Endothelial cell of umbilical vein (primary cell): ENCODE results near the gene RAP1GDS1. TPM values are rescaled to one million over a fixed set of nuclear protein-coding genes. Genes with fewer than 3 reads are reported as not detected.

Source experiments
- BruUV-seq: library from RNA; stranded (reverse); fragments of 400-500 nt; replicated peaks from 2 replicates; lab custom pipeline; 2021; lab: Mats Ljungman, UMichigan
- CTCF ChIA-PET: fragments of 300-600, 350-600 bp; sonication (Branson Sonifier 250); formaldehyde crosslinking; loops from one replicate; lab custom pipeline; 2021; ENCODE audit warnings: antibody characterized with exemption, inconsistent platforms; lab: Charles Lee
- POLR2A ChIA-PET: fragments of 300-600, 350-600 bp; sonication (Branson Sonifier 250); formaldehyde crosslinking; loops from one replicate; lab custom pipeline; 2021; ENCODE audit warnings: antibody characterized with exemption, inconsistent platforms; lab: Charles Lee
- DNase-seq: peaks from one replicate; pipeline ENCODE4 v3.0.0-alpha.2; 2011; ENCODE audit warnings: low read depth, low spot score
- FAIRE-seq: peaks from 2 replicates; lab custom pipeline; 2011; peaks lifted over from hg19 to GRCh38; lab: Jason Lieb, UNC
- H2AFZ ChIP-seq: 2 replicates; pipeline ENCODE4 v1.6.0; 2012; ENCODE audit warnings: low read depth, low read length, control low read depth, inconsistent platforms
- H3K27ac ChIP-seq: 2 replicates; pipeline ENCODE4 v1.5.1; 2011; ENCODE audit warnings: low read depth, mild to moderate bottlenecking, control low read depth, low read length, moderate library complexity; ENCODE audit not compliant: insufficient read depth
- H3K27me3 ChIP-seq, 2 experiments: 2 replicates each; pipeline versions ENCODE4 v1.6.0 to v1.6.1; 2011; ENCODE audit warnings: low read length in 2 of 2, mixed read lengths in 1 of 2; ENCODE audit not compliant: control insufficient read depth in 2 of 2, insufficient read depth in 2 of 2
- H3K36me3 ChIP-seq, 2 experiments: 2 replicates in 1 of 2; 3 replicates in 1 of 2; pipeline ENCODE4 v1.5.1; 2011; ENCODE audit warnings: low read length in 2 of 2, mild to moderate bottlenecking in 1 of 2, moderate library complexity in 1 of 2; ENCODE audit not compliant: control insufficient read depth in 2 of 2, insufficient read depth in 2 of 2; ENCODE audit errors: extremely low read depth in 1 of 2
- H3K4me1 ChIP-seq: 3 replicates; pipeline ENCODE4 v1.5.1; 2011; ENCODE audit warnings: mild to moderate bottlenecking, low read length; ENCODE audit not compliant: control insufficient read depth, insufficient read depth; ENCODE audit errors: extremely low read depth
- H3K4me2 ChIP-seq: 2 replicates; pipeline ENCODE4 v1.6.1; 2011; ENCODE audit warnings: low read length, control low read depth, mixed read lengths; ENCODE audit not compliant: insufficient read depth
- H3K4me3 ChIP-seq, 3 experiments: fragments of 200-600 bp in 1 of 3; sonication (generic), shearing (Covaris generic) in 1 of 3; replicated peaks in 1 of 3; 2 replicates each; pipeline ENCODE4 v1.5.1; 2011 to 2016; ENCODE audit warnings: control low read depth in 3 of 3, low read length in 3 of 3, mild to moderate bottlenecking in 2 of 3, inconsistent platforms in 1 of 3, low read depth in 1 of 3, moderate library complexity in 1 of 3; ENCODE audit not compliant: insufficient read depth in 1 of 3
- H3K79me2 ChIP-seq: 2 replicates; pipeline ENCODE4 v1.6.0; 2012; ENCODE audit warnings: low read length, inconsistent platforms; ENCODE audit not compliant: control insufficient read depth, insufficient read depth
- H3K9ac ChIP-seq: replicated peaks from 2 replicates; pipeline ENCODE3; 2011; ENCODE audit warnings: low read length, control low read depth; ENCODE audit not compliant: insufficient read depth; ENCODE audit errors: extremely low read depth
- H3K9me1 ChIP-seq: replicated peaks from 3 replicates; pipeline ENCODE4 v1.6.0; 2011; ENCODE audit warnings: mild to moderate bottlenecking, low read length; ENCODE audit not compliant: control insufficient read depth, insufficient read depth; ENCODE audit errors: extremely low read depth
- H3K9me3 ChIP-seq: replicated peaks from 2 replicates; pipeline ENCODE4 v1.5.1; 2012; ENCODE audit warnings: low read length, inconsistent platforms; ENCODE audit not compliant: control insufficient read depth, insufficient read depth
- H4K20me1 ChIP-seq: replicated peaks from 2 replicates; pipeline ENCODE3; 2011; ENCODE audit warnings: mild to moderate bottlenecking, low read length; ENCODE audit not compliant: control insufficient read depth, insufficient read depth; ENCODE audit errors: extremely low read depth
- EZH2 ChIP-seq: IDR thresholded peaks from 2 replicates; pipeline ENCODE4 v1.6.1; 2012; ENCODE audit warnings: borderline replicate concordance, low read depth, mild to moderate bottlenecking, moderate library complexity, low read length, inconsistent platforms; ENCODE audit not compliant: severe bottlenecking
- FOS ChIP-seq: IDR thresholded peaks from 2 replicates; pipeline ENCODE4 v1.6.1; 2011; ENCODE audit warnings: mild to moderate bottlenecking, low read length, moderate library complexity, borderline replicate concordance; ENCODE audit not compliant: insufficient read depth
- GATA2 ChIP-seq: IDR thresholded peaks from 2 replicates; pipeline ENCODE4 v1.7.0; 2011; ENCODE audit warnings: low read depth, mild to moderate bottlenecking, moderate library complexity, mixed read lengths, low read length; ENCODE audit not compliant: insufficient read length, insufficient read depth
- JUN ChIP-seq: IDR thresholded peaks from 2 replicates; pipeline ENCODE4 v1.6.1; 2011; ENCODE audit warnings: borderline replicate concordance, low read depth; ENCODE audit not compliant: insufficient read length, insufficient read depth
- MYC ChIP-seq: IDR thresholded peaks from one replicate; pipeline ENCODE4 v1.6.1; 2011; ENCODE audit warnings: mild to moderate bottlenecking, low read depth, low read length
- POLR2A ChIP-seq: IDR thresholded peaks from 2 replicates; pipeline ENCODE4 v1.6.1; 2012; ENCODE audit warnings: low read depth, mild to moderate bottlenecking, control low read depth, low read length
- POLR2AphosphoS5 ChIP-seq: IDR thresholded peaks from 2 replicates; pipeline ENCODE4 v1.6.1; 2012; ENCODE audit warnings: low read depth, mild to moderate bottlenecking, control low read depth, low read length, moderate library complexity; ENCODE audit not compliant: insufficient read depth
- dilution Hi-C: fragments of 300-500 bp; cut with MboI; formaldehyde crosslinking; loops from one replicate; pipeline ENCODE4 v1.15.0; 2019; ENCODE audit warnings: low sequenced_read_pairs; ENCODE audit not compliant: extremely low pct_ligation_motif_present
- intact Hi-C: fragments of 100-400 bp; cut with micrococcal nuclease; formaldehyde crosslinking; loops from one replicate; pipeline ENCODE4 v1.10.0; 2022
- polyA plus RNA-seq, 4 experiments: library from polyadenylated mRNA; depleted of rRNA in 3 of 4; stranded (reverse) in 3 of 4; unstranded in 1 of 4; fragments of >200 nt; gene quantifications; 2 replicates each; pipeline versions ENCODE4 v1.2.1 to v1.2.3, GENCODE V29; 2011 to 2012; ENCODE audit warnings: missing spikeins in 1 of 4
- total RNA-seq: library from RNA; stranded (reverse); gene quantifications from 2 replicates; pipeline ENCODE4 v1.2.3, GENCODE V29; 2021

The RAP1GDS1 gene
- total and polyA plus RNA-seq, 2 donors (not counting 3 experiments of a cell fraction or from before 2014, with no cell fraction given), result 17.6 to 52.8 TPM

GRCh38 chr4:98267498-98267897 lies 6.3 kb downstream of the RAP1GDS1 start:
- no peak for FAIRE-seq
- Histone ChIP-seq H3K9ac (no peak overlapping the region), H3K4me2 (no peak overlapping the region), H3K9me1 (no peaks in the 10 kb centered on the region), H2AFZ (no peak overlapping the region), H3K36me3 (no peaks in the 10 kb centered on the region), H3K4me1 (peaks cover 11% of the 10 kb centered on the region), H3K4me3 (no peak overlapping the region), H3K79me2 (peaks cover 91% of the 10 kb centered on the region), H3K9me3 (no peaks in the 10 kb centered on the region), H4K20me1 (peaks cover 7% of the 10 kb centered on the region), H3K27ac (no peak overlapping the region), H3K27me3 (no peaks in the 10 kb centered on the region)
- ChIA-PET POLR2A (no interaction called here), CTCF (no interaction called here)
- DNase-seq, result no peak
- no TSS peak for BruUV-seq
- TF ChIP-seq GATA2, result no peak
- no peak for TF ChIP-seq FOS
- TF ChIP-seq POLR2AphosphoS5, result no peak
- no peak for TF ChIP-seq MYC
- no peak for TF ChIP-seq JUN
- no peak for TF ChIP-seq POLR2A
- TF ChIP-seq EZH2, result no peak
- intact Hi-C loops (no loop called here), dilution Hi-C loops (no loop called here)

GRCh38 chr4:98275145-98275544 lies 14.0 kb downstream of the RAP1GDS1 start:
- no peak for DNase-seq
- POLR2A ChIA-PET, result no interaction called here

More at GRCh38 chr4:98275145-98275544, 14.0 kb downstream of the RAP1GDS1 start:
- H2AFZ ChIP-seq, result no peak overlapping the region
- no peaks in the 10 kb centered on the region for H3K36me3 ChIP-seq
- H3K9ac ChIP-seq, result no peak overlapping the region
- H3K27ac ChIP-seq, result no peak overlapping the region
- no peak for FAIRE-seq
- TF ChIP-seq EZH2 (no peak), POLR2AphosphoS5 (no peak), GATA2 (no peak), MYC (no peak)
- intact Hi-C loops (no loop called here), dilution Hi-C loops (no loop called here)
- H3K27me3 ChIP-seq, result no peaks in the 10 kb centered on the region
- no peaks in the 10 kb centered on the region for H3K4me1 ChIP-seq
- H3K9me1 ChIP-seq, result no peaks in the 10 kb centered on the region
- H3K9me3 ChIP-seq, result no peaks in the 10 kb centered on the region
- peaks cover 85% of the 10 kb centered on the region for H3K79me2 ChIP-seq
- no peak overlapping the region for H3K4me3 ChIP-seq
- peaks cover 3% of the 10 kb centered on the region for H4K20me1 ChIP-seq
- H3K4me2 ChIP-seq, result no peak overlapping the region
- CTCF ChIA-PET, result no interaction called here
- BruUV-seq, result no TSS peak
